Stimulated activated CD4-positive, alpha-beta T cell treated with anti-CD3 and anti-CD28 coated beads, Interleukin-12 subunit alpha, Interleukin-12 subunit beta, amount 100 ng/mL, for 24 hours (primary cell): ENCODE results near the gene HOXD13.
A peak's percentile ranks its signal among the peaks of the same experiment; 100 is the strongest.

Source experiments
- DNase-seq, 2 experiments: peaks; one replicate each; pipeline ENCODE4 v3.0.0-alpha.2; 2020; ENCODE audit warnings: low read depth in 2 of 2

Gene HOXD13

DNA sequence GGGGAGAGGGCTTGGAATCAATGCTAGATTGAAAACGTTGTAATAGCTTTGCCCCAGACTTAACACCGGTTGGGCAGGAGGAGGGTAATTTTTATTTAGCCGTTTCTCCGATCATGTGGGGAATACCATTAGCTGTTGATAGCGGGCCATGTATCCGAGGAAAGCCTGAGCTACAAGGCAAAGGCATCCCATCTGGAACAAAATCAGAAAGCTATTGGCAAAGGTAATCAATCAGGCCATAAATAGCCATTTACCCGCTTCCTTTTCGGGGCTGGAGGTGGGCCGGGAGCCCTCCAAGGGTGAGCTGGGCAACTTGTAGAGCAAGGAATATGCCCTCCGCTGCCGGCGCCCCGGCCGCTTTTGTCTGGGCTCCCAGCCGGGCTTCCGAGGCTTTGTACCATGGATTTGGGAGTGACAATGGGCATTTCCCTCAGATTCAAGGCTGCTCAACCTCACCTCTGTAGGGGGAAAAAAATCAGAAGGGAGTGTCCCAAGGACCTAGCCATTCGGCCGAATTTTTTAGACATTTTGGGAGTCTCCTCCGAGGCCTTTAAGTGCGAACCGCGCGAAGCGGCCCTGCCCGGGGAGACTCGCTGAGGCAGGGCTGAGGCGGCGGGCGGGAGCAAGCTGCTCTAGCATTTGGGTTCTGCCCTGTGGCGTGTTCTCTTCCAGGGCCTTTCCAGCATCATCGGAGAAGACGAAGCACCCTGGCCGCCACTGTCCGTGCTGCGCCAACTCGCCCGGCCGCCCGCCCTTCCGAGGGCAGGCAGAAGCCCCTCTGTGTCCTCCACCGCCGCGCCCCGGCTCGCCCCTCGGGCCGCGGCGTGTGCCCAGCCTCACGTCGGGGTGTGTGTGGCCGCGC is 28.9 kb downstream of the HOXD13 start:
- no peak for DNase-seq

DNA sequence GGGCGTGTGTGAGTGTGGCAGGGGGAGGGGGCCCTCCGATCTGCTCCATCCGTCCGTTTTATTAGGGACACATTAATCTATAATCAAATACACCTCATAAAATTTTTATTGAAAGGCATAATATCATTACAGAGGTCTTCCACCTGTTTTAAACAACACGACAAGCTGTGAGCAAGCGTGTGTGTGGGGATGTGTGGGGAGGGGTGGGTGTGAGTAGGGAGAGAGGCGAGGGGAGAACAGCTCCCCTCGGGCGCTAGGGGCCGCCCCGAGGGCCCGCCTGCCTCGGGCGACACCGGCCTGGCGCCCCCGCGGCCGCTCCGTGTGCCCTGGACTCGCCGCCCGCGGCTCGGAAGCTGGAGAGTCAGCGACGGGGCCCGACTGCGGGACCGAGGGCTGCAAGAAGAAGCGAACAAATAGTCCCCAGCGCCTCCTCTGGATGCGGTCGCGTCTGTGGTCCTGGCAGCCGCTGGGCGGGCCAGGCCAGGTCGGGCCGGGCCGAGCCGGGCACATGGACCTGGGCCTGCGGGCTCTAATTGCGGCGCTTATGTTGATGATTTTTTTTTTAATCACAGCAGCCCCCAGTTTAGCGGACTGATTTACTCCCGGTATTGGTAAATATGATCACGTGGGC is 29.6 kb downstream of the HOXD13 start:
- DNase-seq = no peak

DNA sequence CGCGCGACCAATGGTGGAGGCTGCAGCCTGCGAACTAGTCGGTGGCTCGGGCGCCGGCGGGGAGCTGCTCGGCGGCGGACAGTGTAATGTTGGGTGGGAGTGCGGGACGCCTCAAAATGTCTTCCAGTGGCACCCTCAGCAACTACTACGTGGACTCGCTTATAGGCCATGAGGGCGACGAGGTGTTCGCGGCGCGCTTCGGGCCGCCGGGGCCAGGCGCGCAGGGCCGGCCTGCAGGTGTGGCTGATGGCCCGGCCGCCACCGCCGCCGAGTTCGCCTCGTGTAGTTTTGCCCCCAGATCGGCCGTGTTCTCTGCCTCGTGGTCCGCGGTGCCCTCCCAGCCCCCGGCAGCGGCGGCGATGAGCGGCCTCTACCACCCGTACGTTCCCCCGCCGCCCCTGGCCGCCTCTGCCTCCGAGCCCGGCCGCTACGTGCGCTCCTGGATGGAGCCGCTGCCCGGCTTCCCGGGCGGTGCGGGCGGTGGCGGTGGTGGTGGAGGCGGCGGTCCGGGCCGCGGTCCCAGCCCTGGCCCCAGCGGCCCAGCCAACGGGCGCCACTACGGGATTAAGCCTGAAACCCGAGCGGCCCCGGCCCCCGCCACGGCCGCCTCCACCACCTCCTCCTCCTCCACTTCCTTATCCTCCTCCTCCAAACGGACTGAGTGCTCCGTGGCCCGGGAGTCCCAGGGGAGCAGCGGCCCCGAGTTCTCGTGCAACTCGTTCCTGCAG is 30.3 kb downstream of the HOXD13 start, which contains the start of gene HOXD9:
HOXD9 (plus strand) TSS at position 37 of the 728 bp plus-strand sequence; CDS start at position 87, 50 bp downstream.
- no peak for DNase-seq

DNA sequence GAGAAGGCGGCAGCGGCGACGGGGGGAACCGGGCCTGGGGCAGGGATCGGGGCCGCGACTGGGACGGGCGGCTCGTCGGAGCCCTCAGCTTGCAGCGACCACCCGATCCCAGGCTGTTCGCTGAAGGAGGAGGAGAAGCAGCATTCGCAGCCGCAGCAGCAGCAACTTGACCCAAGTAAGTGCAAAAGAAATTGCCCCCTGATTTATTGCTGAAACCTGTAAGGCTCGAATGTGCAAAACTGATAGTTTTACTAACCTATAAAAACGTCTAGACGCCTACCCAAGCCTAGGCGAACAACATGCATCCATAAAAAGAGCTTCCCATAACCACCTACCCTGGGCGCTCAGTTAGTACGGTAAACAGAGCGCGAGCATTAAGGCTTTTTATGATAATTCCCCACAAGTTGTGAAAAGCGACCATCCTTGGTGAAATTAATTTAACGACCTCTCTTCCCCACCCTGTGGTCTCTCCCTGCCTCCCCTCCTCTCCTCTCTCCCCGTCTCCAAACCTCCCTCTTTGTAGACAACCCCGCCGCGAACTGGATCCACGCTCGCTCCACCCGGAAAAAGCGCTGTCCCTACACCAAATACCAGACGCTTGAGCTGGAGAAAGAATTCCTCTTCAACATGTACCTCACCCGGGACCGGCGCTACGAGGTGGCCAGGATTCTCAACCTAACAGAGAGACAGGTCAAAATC is 31.0 kb downstream of the HOXD13 start:
- no peak for DNase-seq

DNA sequence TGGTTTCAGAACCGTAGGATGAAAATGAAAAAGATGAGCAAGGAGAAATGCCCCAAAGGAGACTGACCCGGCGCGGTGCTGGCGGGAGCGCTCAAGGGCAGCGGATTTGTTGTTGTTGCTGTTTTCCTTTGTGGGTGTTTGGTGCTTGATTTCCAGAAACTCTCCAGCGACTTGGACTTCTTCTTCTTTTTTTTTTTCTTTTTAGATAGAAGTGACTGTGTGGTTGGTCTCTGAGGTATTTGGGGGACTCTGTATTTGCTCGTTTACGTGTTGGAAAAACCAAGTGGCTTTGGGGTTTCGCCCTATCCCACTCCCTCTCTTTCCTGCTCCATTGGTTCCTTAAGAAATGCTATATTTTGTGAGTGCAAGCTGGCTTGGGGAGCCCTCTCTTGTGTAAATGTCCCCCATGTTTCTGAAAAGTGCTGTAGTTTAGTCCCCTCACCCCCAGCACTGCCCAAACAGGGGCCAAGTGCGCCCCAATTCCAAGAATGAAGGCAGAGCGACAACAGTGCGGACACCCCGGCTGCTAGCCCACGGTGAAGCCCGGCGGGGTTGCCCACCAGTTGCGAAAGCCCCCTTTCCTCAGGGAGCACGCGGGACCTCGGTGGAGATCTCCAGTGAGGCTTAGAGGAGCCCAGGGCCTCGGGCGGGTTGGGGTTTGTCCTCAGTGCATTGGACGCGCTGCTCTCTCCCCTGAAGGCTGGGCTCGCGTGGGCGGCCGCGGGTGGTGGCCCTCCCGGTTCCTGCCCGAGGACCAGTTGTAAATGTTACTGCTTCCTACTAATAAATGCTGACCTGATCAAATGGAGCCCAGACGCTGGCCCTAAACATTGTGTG is 31.8 kb downstream of the HOXD13 start:
- no peak for DNase-seq

DNA sequence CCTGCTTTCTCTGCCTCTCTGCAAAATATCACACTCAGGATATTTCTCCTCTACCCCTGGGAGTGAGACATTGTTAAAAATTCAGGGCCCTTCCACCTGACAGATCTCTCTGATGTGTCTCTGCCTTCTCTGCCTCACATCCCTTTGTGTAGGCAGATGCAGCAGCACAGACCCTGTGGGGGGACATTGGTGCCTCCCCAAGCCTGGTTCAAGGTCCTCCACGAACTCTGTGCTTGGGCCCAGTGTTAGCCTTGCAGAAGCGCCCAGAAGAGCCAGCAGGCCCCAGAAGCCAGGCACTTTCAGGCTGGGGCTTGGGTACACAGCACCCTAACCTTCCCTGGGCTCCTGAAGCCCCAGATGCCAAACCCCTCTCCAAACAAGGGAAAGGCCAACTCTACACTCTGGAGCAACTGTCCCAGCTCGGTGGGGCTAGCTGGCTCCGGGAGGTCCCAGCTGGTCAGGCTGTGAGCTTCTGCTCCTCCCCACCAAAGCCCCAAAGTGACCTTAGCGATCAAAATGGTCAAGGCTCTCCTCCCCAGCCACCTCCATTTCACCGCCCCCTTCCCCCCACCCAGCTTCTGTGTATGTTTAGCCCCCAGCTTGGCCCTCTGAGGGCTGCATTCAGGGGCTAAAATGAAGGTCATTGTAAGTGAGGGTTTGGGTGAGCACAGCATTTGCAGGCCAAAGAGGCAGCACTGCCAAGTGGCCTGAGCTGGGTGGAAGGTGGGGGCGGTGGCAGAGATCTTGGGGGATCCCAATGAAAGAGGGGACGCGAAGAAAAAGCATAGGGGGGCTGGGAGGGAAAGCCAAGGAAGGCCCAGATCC is 32.6 kb downstream of the HOXD13 start:
- DNase-seq = no peak

DNA sequence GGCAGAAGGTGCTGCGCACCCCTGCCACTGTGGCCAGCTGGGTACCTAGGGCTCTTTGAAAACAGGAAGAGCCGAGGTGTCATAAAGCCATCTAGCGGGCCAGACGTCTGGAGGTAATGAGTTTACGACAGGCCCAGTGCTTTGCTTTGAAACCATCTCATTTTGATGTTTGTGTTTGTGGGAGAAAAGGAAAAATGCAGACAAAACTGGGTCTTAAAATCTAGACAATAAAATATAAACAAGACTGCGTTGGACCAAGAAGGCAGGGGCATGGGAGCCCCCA is 33.2 kb downstream of the HOXD13 start:
- no peak for DNase-seq

DNA sequence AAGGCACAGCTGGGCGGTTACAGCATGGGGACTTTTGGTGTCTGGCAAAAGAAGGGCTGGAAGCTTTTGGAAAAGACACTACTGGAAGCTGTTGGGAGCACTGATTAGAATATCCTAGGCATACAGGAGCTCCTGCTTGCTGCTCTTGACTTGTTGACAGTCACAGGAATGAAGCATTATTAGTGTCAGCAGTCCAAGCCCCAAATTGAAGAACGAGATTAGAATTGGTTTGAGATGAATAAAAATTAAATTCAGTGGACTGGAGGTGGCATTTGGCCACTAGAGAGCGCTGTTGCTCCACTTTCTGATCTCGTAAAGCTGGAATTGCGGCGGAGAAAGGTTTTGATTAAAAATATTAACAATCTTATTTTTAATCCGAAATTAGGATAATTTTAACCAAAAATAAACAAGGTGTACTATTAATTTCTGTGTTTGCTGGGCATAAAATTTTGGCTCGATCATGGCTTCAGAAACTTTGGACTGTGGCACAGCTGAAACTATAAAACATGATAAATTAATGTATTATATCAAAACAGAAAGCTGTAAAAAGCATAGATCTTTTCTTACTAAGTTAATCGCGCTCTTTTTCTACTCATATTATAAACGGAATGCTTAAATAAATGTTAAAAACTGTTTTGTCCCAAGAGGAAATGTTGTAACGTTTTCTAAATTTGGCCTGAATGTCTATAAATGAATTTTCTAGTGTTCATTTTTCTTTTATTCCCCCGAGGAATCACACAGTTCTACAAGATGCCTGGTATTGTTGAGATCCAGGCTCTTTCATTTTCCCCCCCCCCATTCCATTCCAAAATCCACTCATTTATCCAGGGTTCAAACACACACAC is 34.6 kb downstream of the HOXD13 start:
- DNase-seq = peak; percentile 38 to 60

DNA sequence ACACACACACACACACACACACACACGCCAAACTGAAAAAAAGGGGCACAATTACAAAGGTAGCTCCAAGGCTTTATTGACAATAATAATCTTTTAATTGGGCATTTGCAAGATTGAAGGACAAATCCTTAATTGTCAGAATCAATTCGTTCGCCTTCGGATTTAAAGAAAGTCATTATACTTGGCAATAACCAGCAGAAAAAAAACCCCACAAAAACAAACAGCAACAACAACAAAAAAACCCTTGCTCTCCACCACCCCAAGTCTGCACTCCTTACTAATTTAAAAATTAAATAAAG is 35.2 kb downstream of the HOXD13 start:
- DNase-seq = no peak

DNA sequence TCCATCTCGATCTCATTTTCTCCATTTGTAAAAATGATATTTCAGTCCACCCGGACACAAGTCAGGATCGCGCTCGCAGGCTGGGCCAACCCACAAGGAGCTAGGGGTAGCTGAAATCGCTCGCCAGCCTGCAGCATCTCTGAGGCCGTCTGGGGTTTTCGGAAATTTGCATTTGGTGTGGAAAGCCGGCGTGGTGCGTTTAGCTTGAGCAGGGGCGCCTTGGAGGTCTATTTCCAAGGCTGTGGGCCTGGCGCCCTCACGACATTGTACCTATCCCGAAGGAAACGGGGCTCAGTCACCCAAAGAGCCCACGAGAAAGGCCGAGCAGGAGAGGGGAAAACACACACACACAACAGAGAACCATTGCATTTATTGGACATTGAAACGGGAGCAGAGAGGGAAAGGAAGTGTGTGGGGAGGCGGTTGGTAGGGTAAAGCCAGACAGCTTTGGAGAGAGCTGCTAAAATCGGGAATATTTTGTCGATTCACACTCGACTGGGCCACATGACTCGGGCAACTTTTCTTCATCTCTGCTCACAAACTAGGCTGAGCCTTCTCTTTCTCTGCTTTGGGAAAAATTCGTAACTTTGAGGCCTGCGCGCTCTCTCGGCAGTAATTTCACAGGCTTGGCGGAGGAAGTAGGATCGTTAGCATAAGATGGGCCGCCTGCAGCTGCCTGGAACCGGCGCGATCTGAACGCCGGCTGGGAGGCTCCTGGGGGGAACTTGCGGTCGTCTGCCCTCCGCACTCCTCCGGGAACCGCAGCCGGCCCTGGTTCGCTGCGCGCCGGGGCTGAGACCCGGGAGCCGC is 35.9 kb downstream of the HOXD13 start:
- no peak for DNase-seq

DNA sequence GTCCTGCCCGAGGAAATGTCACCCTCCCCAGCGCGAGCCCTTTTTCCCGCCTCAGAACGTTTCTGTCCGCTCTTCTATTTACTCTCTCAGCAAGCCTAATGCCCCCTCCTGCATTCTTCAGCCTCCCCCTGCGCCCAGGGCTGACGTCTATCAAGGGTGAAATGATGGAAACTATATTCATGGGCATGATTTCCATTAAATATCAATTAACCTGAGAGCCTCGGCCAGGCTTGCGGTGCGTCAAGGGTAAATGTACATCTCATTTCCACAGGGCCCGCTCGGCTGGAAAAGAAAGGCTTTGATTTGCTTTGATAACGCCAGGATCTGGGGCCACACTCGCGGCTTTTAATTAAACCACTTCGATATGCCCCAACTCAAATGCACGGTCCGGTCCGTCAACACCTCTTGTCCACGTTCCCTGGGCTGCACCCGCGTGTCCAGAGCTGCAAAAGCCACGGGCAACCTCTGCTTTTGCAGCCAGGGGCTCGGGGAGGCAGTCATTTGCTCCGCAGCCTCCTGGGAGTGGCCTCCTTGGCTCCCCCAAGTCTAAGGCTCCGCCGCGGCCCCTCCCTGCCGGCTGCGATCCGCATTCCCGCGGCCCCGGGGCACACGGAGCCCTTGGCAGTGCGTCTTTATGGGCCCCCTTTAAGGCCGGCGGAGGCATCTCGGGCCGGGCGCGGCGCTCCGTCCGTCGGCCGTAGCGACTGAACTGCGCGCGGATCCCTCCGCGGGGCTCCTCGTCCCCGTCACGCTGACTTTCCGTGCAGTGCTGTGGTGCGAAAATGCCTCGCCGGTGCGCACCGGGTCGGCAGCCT is 36.7 kb downstream of the HOXD13 start, which contains the start of gene HOXD8:
HOXD8 (plus strand) TSS at position 724 of the 815 bp plus-strand sequence. CDS start 662 bp downstream, outside the sequence.
- no peak for DNase-seq

DNA sequence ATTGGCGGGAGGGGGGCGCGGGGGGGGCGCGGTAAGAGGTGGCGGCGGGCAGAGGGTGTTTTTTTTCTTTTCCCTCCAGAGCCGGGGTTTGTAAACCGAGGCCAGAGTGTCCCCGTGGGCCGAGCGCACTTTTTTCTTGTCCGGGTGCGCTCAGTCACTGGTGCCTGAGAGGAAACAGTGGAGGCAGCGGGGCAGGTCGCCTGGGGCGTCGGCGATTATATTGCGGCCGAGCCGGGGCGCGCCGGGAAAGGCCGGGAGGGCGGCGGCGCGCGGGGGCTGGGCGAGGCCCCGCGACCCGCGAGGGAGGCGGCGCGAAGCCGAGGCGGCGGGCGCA is 37.3 kb downstream of the HOXD13 start:
- DNase-seq = no peak

DNA sequence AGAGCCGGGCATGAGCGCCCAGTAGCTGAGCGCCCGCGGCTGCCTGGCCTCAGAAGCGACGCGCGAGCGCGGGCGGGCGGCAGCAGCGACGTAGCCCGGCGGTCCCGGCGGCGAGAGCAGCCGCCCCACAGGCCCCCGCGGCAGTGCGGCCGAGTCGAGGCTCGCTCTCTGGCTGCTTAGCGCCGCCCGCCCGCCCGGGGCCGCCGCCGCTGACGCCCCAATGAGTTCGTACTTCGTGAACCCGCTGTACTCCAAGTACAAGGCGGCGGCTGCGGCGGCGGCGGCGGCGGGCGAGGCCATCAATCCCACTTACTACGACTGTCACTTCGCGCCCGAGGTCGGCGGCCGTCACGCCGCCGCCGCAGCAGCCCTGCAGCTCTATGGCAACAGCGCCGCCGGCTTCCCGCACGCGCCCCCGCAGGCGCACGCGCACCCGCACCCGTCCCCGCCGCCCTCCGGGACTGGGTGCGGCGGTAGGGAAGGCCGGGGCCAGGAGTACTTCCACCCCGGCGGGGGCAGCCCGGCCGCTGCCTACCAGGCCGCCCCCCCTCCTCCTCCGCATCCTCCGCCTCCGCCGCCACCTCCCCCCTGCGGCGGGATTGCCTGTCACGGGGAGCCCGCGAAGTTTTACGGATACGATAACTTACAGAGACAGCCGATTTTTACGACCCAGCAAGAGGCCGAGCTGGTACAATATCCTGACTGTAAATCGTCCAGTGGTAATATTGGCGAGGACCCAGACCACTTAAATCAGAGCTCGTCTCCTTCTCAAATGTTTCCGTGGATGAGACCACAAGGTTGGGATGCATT is 37.8 kb downstream of the HOXD13 start:
- no peak for DNase-seq

DNA sequence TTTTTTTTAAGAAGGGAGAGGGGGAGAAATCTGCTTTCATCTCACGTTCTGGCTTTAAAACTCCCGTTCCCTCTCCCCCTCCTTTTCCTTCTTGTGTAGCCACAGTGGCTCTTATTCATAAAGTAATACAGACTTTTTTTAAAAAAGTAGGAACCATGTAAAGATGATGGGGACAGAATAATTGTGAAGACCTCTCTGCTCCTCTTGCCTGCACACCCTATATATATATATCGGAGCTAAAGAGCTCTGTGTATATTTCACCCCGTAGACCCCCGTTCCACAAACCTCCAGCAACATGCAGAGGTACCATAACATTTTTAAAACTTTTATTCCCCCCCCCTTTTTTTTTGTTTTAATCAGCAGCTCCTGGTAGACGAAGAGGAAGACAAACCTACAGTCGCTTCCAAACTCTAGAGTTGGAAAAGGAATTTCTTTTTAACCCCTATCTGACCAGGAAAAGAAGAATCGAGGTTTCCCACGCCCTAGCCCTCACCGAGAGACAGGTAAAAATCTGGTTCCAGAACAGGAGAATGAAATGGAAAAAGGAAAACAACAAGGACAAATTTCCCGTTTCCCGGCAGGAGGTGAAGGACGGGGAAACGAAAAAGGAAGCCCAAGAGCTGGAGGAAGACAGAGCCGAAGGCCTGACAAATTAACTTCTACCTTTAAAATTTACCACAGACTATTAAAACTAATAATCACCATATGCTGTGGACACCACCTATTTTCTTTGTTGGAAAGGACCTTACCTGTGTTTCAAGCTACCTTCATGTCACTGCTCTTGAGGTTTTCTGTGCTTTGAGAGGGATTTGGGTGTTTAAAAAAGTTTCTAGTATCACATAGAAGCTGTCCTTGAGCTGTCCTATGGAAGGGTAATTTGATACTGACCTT is 38.7 kb downstream of the HOXD13 start:
- no peak for DNase-seq

DNA sequence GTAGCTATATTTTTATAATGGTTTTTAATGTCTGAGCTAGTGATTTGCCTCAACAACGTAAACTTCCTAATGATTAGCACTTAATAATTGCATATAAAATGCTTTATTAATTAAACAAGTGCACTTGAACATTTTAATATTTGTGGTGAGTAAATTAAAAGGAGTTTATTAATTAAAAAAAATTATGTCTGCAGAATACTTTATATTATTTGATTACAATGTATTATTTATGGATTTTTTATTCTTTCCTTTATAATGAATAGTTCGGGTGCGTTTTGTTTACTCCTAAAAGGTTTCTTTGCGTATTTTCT is 39.3 kb downstream of the HOXD13 start:
- no peak for DNase-seq
